Mesenchymal stem cell (in vitro differentiated cells and primary cell): ENCODE results near the gene VPS33B.

Source experiments
- DNase-seq: peaks from one replicate; pipeline ENCODE4 v3.0.0-alpha.2; 2013
- H2AFZ ChIP-seq: one replicate; pipeline ENCODE4 v1.6.1; 2013; ENCODE audit warnings: low read depth, mild to moderate bottlenecking, control low read depth, inconsistent platforms, low read length, moderate library complexity
- H2AK5ac ChIP-seq: 2 replicates; pipeline ENCODE4 v1.6.1; 2013; ENCODE audit warnings: low read length, moderate library complexity, mild to moderate bottlenecking, inconsistent platforms; ENCODE audit not compliant: severe bottlenecking
- H2BK120ac ChIP-seq: one replicate; pipeline ENCODE4 v1.6.1; 2013; ENCODE audit warnings: low read depth, mild to moderate bottlenecking, inconsistent platforms, low read length, moderate library complexity
- H2BK12ac ChIP-seq, 2 experiments: one replicate each; pipeline ENCODE4 v1.6.1; 2013; ENCODE audit warnings: inconsistent platforms in 2 of 2, low read length in 2 of 2, mild to moderate bottlenecking in 2 of 2, moderate library complexity in 2 of 2, control low read depth in 1 of 2
- H2BK15ac ChIP-seq: one replicate; pipeline ENCODE4 v1.6.1; 2013; ENCODE audit warnings: mild to moderate bottlenecking, low read depth, inconsistent platforms; ENCODE audit not compliant: poor library complexity, severe bottlenecking
- H2BK5ac ChIP-seq: 2 replicates; pipeline ENCODE4 v1.6.1; 2013; ENCODE audit warnings: low read depth, mild to moderate bottlenecking, low read length, control low read depth, inconsistent platforms; ENCODE audit not compliant: poor library complexity, severe bottlenecking
- H3K14ac ChIP-seq, 2 experiments: one replicate each; pipeline ENCODE4 v1.6.1; 2013; ENCODE audit warnings: inconsistent platforms in 2 of 2, low read length in 2 of 2, control low read depth in 1 of 2, mild to moderate bottlenecking in 1 of 2, moderate library complexity in 1 of 2
- H3K18ac ChIP-seq, 2 experiments: one replicate each; pipeline ENCODE4 v1.6.1; 2013; ENCODE audit warnings: inconsistent platforms in 2 of 2, low read length in 2 of 2, control low read depth in 1 of 2, low read depth in 1 of 2, mild to moderate bottlenecking in 1 of 2
- H3K23ac ChIP-seq, 2 experiments: one replicate each; pipeline ENCODE4 v1.6.1; 2013; ENCODE audit warnings: inconsistent platforms in 2 of 2, low read length in 2 of 2, mild to moderate bottlenecking in 2 of 2, moderate library complexity in 2 of 2, control low read depth in 1 of 2
- H3K27ac ChIP-seq: 2 replicates; pipeline ENCODE4 v1.5.1; 2013; ENCODE audit warnings: mild to moderate bottlenecking, moderate library complexity, low read length, control low read depth, inconsistent platforms; ENCODE audit not compliant: poor library complexity, severe bottlenecking
- H3K27me3 ChIP-seq, 2 experiments: 2 replicates each; pipeline versions ENCODE4 v1.6.1 to v1.7.0; 2013; ENCODE audit warnings: low read length in 2 of 2, mild to moderate bottlenecking in 2 of 2, moderate library complexity in 2 of 2, control low read depth in 1 of 2, inconsistent platforms in 1 of 2; ENCODE audit not compliant: control insufficient read depth in 1 of 2, insufficient read depth in 1 of 2
- H3K36me3 ChIP-seq, 2 experiments: 2 replicates each; pipeline versions ENCODE4 v1.6.1 to v1.7.0; 2013; ENCODE audit warnings: low read length in 2 of 2, control low read depth in 1 of 2, inconsistent platforms in 1 of 2, low read depth in 1 of 2, mild to moderate bottlenecking in 1 of 2; ENCODE audit not compliant: insufficient read depth in 2 of 2, control insufficient read depth in 1 of 2
- H3K4ac ChIP-seq, 2 experiments: one replicate each; pipeline ENCODE4 v1.6.1; 2013; ENCODE audit warnings: inconsistent platforms in 2 of 2, low read length in 2 of 2, mild to moderate bottlenecking in 2 of 2, moderate library complexity in 2 of 2, control low read depth in 1 of 2, low read depth in 1 of 2
- H3K4me1 ChIP-seq: 2 replicates; pipeline ENCODE4 v1.6.1; 2013; ENCODE audit warnings: low read depth, low read length, control low read depth; ENCODE audit not compliant: control insufficient read depth, insufficient read depth
- H3K4me2 ChIP-seq: 2 replicates; pipeline ENCODE4 v1.6.1; 2013; ENCODE audit warnings: low read length, mild to moderate bottlenecking, inconsistent platforms; ENCODE audit not compliant: poor library complexity, severe bottlenecking
- H3K4me3 ChIP-seq, 2 experiments: 2 replicates each; pipeline versions ENCODE4 v1.5.1 to v1.7.0; 2013; ENCODE audit warnings: low read length in 2 of 2, mild to moderate bottlenecking in 2 of 2, control low read depth in 1 of 2, low read depth in 1 of 2; ENCODE audit not compliant: insufficient read depth in 1 of 2
- H3K79me1 ChIP-seq: replicated peaks from 2 replicates; pipeline ENCODE4 v1.6.1; 2013; ENCODE audit warnings: mild to moderate bottlenecking, control low read depth, low read length, inconsistent platforms; ENCODE audit not compliant: poor library complexity, severe bottlenecking
- H3K9ac ChIP-seq: 2 replicates; pipeline ENCODE4 v1.7.0; 2013; ENCODE audit warnings: mild to moderate bottlenecking, low read length, moderate library complexity
- H3K9me3 ChIP-seq: 2 replicates; pipeline ENCODE4 v1.7.0; 2013; ENCODE audit warnings: mild to moderate bottlenecking, low read length; ENCODE audit not compliant: control insufficient read depth
- H4K8ac ChIP-seq: one replicate; pipeline ENCODE4 v1.6.1; 2013; ENCODE audit warnings: inconsistent platforms, mild to moderate bottlenecking, low read length, moderate library complexity
- H4K91ac ChIP-seq: one replicate; pipeline ENCODE4 v1.6.1; 2013; ENCODE audit warnings: mild to moderate bottlenecking, low read length, inconsistent platforms
- WGBS: methylation state at CpG from one replicate; pipeline ENCODE4 v1.1.7; 2013; ENCODE audit warnings: mixed read lengths; 5-methylcytosine and 5-hydroxymethylcytosine counted together

Gene VPS33B

DNA sequence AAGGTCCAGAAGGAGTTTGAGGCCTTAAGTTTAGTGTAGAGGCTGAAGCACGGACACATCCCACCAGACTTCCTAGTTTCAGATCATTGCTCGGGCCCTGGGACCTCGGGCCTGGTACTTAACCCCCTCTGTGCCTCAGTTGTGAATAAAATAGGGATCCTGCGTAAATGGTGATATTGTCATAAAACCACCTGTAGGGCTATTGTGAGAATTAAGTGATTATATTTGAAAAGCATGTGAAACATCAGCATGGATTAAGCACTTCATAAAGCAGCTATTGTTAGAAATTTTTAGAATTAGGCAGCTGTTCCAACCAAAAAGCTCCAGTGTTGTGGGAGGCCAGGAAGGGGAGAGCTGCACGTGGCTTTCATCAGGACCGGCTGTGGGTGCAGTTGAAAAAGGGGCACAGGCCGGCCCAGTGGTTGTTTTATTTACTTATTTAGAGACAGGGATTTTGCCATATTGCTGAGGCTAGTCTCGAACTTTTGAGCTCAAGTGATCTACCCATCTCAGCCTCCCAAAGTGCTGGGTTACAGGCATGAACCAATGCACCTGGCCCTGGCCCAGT is 63.3 kb downstream of the VPS33B start:
- no peak for DNase-seq
- Histone ChIP-seq H3K4ac (no peak overlapping the region), H3K9ac (no peak overlapping the region), H2AFZ (no peak overlapping the region), H3K79me1 (peaks cover 15% of the 10 kb centered on the region), H3K4me2 (no peak overlapping the region), H2BK5ac (no peak overlapping the region), H2BK12ac (no peak overlapping the region), H3K27ac (no peak overlapping the region), H3K18ac (no peak overlapping the region), H4K91ac (no peak overlapping the region), H3K14ac (no peak overlapping the region), H3K23ac (no peak overlapping the region), H3K4me3 (no peak overlapping the region), H2AK5ac (no peak overlapping the region), H2BK120ac (no peak overlapping the region), H3K27me3 (no peaks in the 10 kb centered on the region), H3K36me3 (peaks cover 32 to 37% of the 10 kb centered on the region in 2 experiments), H3K9me3 (no peaks in the 10 kb centered on the region), H2BK15ac (no peak overlapping the region), H4K8ac (no peak overlapping the region), H3K4me1 (peaks cover 18% of the 10 kb centered on the region)
- WGBS, result 95% methylated on average over 8 of the region's 8 CpGs

DNA sequence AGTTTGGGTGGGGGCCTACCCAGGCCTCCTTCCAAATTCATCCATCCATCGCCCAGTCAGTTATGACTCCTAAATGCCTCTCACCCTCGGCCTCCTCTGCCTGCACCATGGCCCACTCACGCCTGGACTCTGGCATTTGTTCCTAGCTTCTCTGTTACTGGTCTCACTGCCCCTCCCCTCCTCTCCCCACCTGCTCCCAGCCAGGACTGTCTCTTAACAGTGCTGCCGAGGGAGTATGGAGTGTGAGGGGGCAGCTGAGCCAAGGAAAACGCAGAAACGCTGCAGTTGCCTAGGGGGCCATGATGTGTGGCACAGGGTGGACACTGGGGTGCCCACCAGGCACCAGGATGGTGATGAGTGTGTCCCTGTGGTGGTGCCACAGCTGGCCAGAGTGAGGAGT is 64.6 kb downstream of the VPS33B start:
- H2BK120ac ChIP-seq, result no peak overlapping the region
- H3K14ac ChIP-seq, result no peak overlapping the region
- peaks cover 21% of the 10 kb centered on the region for H3K4me1 ChIP-seq
- H2AFZ ChIP-seq, result no peak overlapping the region
- H3K4ac ChIP-seq, result no peak overlapping the region
- H3K9me3 ChIP-seq, result no peaks in the 10 kb centered on the region
- no peak overlapping the region for H3K18ac ChIP-seq
- H3K23ac ChIP-seq, result peak overlapping the region in 1 of 2 experiments; percentile 65
- peak overlapping the region in 1 of 2 experiments; percentile 33 for H2BK12ac ChIP-seq
- no peak overlapping the region for H2AK5ac ChIP-seq
- no peak overlapping the region for H2BK5ac ChIP-seq
- H3K27me3 ChIP-seq, result no peaks in the 10 kb centered on the region
- peaks cover 39 to 46% of the 10 kb centered on the region in 2 experiments for H3K36me3 ChIP-seq
- H3K27ac ChIP-seq, result no peak overlapping the region
- no peak overlapping the region for H2BK15ac ChIP-seq
- no peak overlapping the region for H4K91ac ChIP-seq
- H3K4me2 ChIP-seq, result peak overlapping the region; percentile 91
- H3K9ac ChIP-seq, result peak overlapping the region; percentile 78
- peak overlapping the region; percentile 5 for H4K8ac ChIP-seq
- H3K4me3 ChIP-seq, result peak overlapping the region in 1 of 2 experiments; percentile 86
- peaks cover 17% of the 10 kb centered on the region for H3K79me1 ChIP-seq
- no peak for DNase-seq
- 94% methylated on average over 6 of the region's 6 CpGs for WGBS

DNA sequence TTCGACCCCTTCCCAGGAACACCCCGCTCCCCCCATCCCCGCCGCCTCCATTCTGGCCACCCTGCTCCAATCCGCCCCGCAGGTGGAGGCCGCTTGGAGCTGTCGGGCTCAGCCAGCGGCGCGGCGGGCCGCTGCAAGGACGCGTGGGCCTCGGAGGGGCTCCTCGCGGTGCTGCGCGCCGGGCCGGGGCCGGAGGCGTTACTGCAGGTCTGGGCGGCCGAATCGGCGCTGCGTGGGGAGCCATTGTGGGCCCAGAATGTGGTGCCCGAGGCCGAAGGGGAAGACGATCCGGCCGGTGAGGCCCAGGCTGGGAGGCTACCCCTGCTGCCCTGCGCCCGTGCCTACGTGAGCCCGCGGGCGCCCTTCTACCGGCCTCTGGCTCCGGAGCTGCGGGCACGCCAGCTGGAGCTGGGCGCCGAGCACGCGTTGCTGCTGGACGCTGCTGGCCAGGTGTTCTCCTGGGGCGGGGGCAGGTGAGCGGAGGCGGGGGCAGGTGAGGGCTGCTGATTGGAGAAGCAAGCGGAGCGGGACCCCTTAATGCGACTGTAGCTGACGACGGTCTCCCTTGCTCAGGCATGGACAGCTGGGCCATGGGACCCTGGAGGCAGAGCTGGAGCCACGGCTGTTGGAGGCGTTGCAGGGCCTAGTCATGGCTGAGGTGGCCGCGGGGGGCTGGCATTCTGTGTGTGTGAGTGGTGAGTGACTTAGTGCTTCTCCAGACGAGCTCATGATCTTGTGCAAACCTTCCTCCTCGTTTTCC is 65.2 kb downstream of the VPS33B start:
- Histone ChIP-seq H3K4me1 (peaks cover 21% of the 10 kb centered on the region), H2BK120ac (no peak overlapping the region), H3K4ac (no peak overlapping the region), H2AK5ac (no peak overlapping the region), H3K4me2 (peak overlapping the region; percentile 91), H2BK15ac (peak overlapping the region; percentile 61), H3K4me3 (peak overlapping the region; percentile 67 to 86), H2BK12ac (peak overlapping the region in 1 of 2 experiments; percentile 24), H3K23ac (peak overlapping the region in 1 of 2 experiments; percentile 65), H3K14ac (peak overlapping the region in 1 of 2 experiments; percentile 76), H3K27me3 (no peaks in the 10 kb centered on the region), H4K8ac (peak overlapping the region; percentile 88), H3K36me3 (peaks cover 37 to 51% of the 10 kb centered on the region in 2 experiments), H3K9ac (peak overlapping the region; percentile 78), H4K91ac (peak overlapping the region; percentile 95), H3K27ac (no peak overlapping the region), H2BK5ac (no peak overlapping the region), H3K18ac (peak overlapping the region; percentile 57 to 68), H2AFZ (peak overlapping the region; percentile 73), H3K9me3 (no peaks in the 10 kb centered on the region), H3K79me1 (peaks cover 17% of the 10 kb centered on the region)
- 20% methylated on average over 58 of the region's 63 CpGs for WGBS
- DNase-seq, result peak; percentile 44

DNA sequence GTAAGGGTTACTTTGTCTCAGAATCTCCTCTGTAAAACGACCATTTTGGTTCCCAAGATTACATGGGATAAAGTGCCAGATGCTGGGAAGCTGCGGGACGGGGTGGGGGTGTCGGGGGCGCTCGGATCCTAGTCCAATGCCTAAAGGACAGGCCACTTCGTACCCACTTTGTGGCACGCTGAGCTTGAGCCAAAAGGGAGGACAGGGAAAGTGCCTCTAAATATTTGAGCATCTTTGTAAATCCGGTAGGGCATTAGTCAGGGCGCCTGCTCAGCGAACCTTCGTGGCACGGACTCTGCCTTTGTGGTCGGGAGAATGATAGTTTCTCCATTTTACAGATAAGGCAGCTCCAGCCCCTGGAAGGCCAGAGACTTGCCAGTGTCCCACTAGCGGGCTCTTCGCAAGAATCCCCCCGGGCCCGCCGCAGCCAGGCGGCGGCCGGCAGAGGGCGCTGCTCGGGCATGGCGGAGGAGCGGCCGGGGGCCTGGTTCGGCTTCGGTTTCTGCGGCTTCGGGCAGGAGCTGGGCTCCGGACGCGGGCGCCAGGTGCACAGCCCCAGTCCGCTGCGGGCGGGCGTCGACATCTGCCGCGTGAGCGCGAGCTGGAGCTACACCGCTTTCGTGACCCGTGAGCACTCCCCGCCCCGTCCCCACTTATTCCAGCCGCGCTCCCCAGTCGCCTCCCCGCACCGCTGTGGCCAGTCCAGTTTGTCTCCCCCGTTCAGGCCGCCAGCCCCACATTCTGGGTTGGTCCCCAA is 65.9 kb downstream of the VPS33B start:
- Histone ChIP-seq H4K91ac (no peak overlapping the region), H2AK5ac (no peak overlapping the region), H3K4ac (no peak overlapping the region), H3K27me3 (no peaks in the 10 kb centered on the region), H2BK5ac (no peak overlapping the region), H3K18ac (peak overlapping the region; percentile 57 to 68), H2BK120ac (no peak overlapping the region), H3K9ac (peak overlapping the region; percentile 78), H4K8ac (peak overlapping the region; percentile 88), H3K4me3 (peak overlapping the region; percentile 67 to 86), H3K4me2 (peak overlapping the region; percentile 91), H3K36me3 (peaks cover 37 to 55% of the 10 kb centered on the region in 2 experiments), H2BK12ac (no peak overlapping the region), H3K9me3 (no peaks in the 10 kb centered on the region), H3K27ac (no peak overlapping the region), H3K23ac (no peak overlapping the region), H3K79me1 (peaks cover 17% of the 10 kb centered on the region), H2BK15ac (peak overlapping the region; percentile 61), H3K4me1 (peaks cover 21% of the 10 kb centered on the region), H2AFZ (peak overlapping the region; percentile 73), H3K14ac (no peak overlapping the region)
- WGBS, result 12% methylated on average over 42 of the region's 56 CpGs
- DNase-seq, result peak; percentile 79
